Stimulated activated CD4-positive, alpha-beta T cell treated with anti-CD3 and anti-CD28 coated beads, Interleukin-1b, Interleukin-23, amount 100 ng/mL, for 48 hours (primary cell): ENCODE results near the gene ABCC1.

ENCODE experiments used
- DNase-seq: peaks from one replicate; pipeline ENCODE4 v3.0.0-alpha.2; 2020

The ABCC1 gene

DNA sequence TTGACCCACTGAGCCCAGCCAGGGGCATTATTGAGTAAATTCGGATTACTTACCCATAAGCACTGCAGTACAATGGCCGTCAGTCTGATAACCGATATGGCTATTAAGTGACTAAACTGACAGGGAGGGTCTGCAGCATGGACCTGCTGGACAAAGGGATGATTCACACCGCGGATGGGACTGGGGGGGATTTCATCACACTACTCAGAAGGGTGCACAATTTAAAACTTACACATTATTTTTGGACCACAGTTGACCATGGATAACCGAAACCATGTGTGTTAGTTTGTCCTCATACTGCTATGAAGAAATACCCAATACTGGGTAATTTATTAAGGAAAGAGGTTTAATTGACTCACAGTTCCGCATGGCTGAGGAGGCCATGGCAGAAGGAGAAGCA, 167.4 kb downstream of the ABCC1 start:
- DNase-seq = no peak

- no peak for DNase-seq
These were observed 168.9 kb downstream of the ABCC1 start for GRCh38 chr16:16118337-16118736.

DNA sequence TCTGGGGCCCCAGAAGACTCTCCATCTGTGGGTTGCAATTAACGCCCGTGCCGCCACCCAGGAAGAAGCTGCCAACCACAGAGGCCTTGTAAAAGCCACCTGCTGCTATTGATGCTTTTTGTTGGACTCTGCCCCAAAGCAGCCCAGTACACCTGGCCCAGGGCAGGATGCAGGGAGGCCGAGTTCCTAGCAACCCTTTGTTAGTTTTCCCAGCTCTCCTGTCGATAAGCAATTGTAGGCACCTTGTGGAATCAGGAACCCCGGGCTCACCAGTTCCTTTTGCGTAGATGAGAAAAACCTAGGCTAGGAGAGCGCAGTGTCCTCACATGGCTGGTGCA, 170.6 kb downstream of the ABCC1 start:
- DNase-seq = no peak

DNA sequence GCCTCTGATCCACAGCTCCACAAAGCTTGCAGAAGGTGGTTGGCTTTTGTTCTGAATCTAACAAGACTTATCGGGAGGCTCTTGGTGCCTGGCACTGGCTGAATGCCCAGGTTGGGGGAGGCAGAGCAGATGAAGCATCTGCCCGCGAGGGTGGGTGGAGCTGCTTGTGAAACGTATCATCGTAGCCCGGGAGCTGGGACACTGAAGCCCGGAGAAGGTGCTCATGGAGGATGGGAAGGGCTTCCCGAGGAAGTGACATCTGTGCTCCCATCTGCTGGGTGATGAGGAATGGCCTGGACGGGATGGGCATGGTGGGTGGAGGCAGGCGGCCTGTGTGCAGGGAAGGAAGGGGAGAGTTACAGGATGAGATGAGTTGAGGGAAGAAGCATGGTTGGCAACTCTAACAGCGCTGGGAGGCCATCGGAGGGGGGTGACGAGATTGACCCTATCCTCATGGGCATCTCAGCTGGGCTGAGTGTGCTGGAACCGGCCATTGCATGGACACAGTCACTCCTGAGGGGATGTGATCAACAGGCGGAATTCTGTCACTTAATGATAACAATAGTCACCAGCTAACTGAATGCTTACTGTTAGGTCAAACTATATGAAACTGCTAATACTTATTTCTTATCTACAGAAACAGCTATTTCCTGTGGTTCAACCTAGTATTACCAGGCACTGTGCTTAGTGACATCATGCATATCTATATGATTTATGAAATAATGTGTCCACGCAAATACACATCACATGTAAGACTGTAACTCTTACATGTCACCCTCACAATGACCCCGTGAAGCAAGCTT, 171.2 kb downstream of the ABCC1 start:
- no peak for DNase-seq

GRCh38 chr16:16121185-16121727, 171.8 kb downstream of the ABCC1 start:
- no peak for DNase-seq

GRCh38 chr16:16122264-16122663, 172.8 kb downstream of the ABCC1 start:
- no peak for DNase-seq

GRCh38 chr16:16124438-16124837, 175.0 kb downstream of the ABCC1 start:
- no peak for DNase-seq

- DNase-seq = no peak
These were observed 175.6 kb downstream of the ABCC1 start for GRCh38 chr16:16124974-16125373.

GRCh38 chr16:16126896-16127295, 177.5 kb downstream of the ABCC1 start:
- no peak for DNase-seq

DNA sequence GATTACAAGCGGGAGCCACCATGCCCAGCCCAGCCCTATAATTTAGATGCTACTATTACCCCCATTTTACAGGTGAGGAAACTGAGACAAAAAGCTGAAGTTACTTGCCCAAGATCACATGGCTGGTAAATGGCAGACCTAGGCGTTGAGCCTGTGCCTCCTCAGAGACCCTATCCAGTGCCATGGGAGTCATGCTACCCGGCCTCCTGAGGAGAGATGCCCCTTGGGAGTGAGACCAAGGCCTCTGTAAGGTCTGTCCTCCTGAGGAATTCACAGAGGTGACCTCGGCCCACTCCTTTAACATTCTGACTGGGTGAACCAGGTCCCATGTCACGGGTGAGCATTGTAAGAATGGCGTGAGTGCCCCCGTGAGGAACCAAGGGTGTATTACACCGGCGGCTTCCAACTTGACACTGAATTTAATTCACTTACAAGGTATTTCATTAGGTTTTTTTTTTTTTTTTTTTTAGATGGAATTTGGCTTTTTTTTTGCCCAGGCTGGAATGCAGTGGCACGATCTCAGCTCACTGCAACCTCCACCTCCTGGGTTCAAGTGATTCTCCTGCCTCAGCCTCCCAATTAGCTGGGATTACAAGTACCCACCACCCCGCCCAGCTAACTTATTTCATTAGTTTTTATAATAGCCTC, 178.2 kb downstream of the ABCC1 start:
- peak; percentile 67 for DNase-seq

- no peak for DNase-seq
These were observed 181.8 kb downstream of the ABCC1 start for GRCh38 chr16:16131204-16131603.

DNA sequence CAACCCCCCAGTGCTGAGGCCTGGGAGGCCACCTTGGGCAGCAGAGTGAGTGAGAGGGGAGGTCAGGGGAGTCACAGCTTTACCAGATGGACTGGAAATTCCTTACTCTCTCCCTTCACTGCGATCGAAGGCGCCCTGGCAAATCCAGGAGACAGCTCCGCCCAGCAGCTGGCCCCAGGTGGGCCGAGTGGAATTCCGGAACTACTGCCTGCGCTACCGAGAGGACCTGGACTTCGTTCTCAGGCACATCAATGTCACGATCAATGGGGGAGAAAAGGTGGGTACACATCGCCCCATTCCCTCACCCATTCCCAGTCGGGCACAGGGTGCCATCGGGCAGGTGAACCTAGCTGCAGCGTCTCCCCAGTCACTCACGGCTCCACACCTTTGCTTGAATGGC, 182.2 kb downstream of the ABCC1 start:
- no peak for DNase-seq

GRCh38 chr16:16133943-16134604, 184.7 kb downstream of the ABCC1 start:
- no peak for DNase-seq

DNA sequence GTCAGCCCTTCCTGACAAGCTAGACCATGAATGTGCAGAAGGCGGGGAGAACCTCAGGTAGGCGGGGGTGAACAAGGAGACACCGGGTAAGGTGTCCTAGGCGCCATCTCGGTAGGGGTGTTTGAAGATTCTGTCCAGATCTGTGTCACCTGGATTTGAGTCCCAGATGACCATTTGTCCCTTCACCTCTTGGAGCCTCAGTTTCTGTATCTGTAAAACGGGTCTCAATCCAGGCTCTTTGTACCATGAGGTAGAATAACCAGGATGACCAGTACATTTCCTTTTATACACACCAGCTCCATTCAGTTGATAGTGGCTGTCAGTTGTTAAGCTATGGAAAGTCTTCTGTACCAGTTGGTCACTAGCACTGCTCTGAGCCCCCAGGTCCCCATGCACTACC, 187.2 kb downstream of the ABCC1 start:
- no peak for DNase-seq

DNA sequence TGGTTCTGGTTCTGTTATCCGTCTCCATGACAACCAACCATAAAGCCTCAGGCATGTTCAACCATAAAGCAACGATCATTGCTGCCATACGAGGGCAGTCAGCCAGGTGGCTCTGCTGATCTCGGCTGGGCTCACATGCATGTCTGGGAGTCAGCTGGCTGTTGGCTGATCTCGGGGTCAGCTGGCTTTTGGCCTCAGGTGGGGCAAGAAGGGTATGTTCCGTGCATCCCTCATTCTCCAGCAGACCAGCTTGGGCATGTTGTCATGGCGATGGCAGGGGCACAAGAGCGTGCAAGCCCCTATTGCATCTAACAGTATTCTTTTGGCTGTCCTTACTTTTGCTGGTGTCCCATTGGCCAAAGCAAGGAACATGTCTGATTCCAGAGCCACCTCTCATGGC, 187.7 kb downstream of the ABCC1 start:
- DNase-seq = no peak

DNA sequence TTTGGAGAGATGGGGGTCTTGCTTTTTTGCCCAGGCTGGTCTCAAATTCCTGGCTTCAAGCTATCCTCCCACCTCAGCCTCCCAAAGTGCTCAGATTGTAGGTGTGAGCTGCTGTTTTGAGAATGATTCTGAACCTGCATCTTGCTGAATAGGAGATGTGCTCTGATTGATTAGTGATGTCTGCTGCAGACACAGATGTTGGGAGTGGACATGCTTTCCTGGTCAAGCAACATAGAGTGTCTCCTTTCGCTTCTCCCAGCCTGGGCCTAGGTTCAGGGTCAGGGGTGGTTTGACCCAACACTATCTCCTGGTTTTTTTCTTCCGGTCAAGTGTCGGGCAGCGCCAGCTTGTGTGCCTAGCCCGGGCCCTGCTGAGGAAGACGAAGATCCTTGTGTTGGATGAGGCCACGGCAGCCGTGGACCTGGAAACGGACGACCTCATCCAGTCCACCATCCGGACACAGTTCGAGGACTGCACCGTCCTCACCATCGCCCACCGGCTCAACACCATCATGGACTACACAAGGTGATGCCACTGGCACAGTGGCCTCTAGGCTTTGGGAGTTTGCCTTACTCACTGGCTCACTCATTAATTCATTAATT, 188.7 kb downstream of the ABCC1 start:
- no peak for DNase-seq

DNA sequence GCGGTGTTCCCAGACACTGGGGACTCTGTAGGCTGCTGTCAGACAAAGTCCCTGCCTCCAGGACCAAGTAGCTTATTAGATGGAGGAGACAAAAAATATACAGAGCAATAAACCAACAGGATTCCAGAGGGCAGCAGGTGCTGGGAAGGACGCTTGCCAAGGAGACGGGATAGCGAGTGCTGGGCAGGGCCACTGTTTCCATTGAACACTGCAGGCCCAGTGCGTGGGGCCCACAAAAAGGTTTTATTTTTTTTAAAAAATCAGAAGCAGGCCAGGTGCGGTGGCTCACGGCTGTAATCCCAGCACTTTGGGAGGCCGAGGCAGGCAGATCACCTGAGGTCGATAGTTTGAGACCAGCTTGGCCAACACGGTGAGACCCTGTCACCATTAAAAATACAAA, 189.6 kb downstream of the ABCC1 start:
- no peak for DNase-seq

DNA sequence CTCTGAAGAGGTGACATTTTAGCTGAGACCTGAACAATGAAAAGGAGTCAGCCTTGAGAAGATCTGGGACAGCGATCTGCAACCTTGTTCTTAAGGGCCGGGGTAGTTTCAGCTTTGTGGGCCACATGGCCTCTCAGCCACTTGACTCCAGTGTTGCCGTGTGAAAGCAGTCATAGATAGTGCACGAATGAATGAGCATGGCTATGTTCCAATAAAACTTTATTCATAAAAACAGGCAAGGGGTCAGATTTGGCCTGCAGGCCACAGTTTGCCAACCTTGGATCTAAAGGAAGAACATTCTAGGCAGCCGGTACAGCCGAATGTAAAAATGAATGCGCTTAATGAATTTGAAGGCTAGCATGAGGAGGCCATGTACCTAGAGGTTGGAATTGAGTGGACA, 190.4 kb downstream of the ABCC1 start:
- no peak for DNase-seq

DNA sequence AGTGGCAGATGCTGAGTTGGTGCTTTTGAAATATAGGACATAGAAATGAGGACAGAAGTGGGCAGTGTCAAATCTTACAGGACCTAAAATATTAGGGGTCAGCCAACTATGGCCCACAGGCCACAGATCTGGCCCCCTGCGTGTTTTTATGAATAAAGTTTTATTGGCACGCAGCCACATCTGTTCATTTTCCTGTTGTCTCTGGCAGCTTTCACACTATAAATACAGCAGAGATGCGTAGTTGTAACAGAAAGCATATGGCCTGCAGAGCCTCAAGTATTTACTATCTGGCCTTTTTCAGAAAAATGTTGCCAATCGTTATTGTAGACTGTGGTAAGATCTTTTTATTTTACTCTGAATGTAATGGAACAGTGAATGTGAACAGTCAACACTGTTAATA, 191.1 kb downstream of the ABCC1 start:
- DNase-seq = no peak

DNA sequence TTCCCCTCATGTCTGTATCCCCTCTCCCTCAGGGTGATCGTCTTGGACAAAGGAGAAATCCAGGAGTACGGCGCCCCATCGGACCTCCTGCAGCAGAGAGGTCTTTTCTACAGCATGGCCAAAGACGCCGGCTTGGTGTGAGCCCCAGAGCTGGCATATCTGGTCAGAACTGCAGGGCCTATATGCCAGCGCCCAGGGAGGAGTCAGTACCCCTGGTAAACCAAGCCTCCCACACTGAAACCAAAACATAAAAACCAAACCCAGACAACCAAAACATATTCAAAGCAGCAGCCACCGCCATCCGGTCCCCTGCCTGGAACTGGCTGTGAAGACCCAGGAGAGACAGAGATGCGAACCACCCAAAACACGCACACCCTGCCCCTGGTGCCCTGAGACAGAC, 191.7 kb downstream of the ABCC1 start:
- no peak for DNase-seq

- DNase-seq = no peak
These were observed 192.5 kb downstream of the ABCC1 start for GRCh38 chr16:16141784-16142396.

- no peak for DNase-seq
These were observed 193.8 kb downstream of the ABCC1 start for GRCh38 chr16:16143038-16143763.
